ELR (cell line): ENCODE data around the gene B4GALT6.

Experiments
- DNase-seq: peaks from one replicate; pipeline ENCODE4 v3.0.0-alpha.2; 2015; ENCODE audit warnings: low read depth

B4GALT6 gene

DNA sequence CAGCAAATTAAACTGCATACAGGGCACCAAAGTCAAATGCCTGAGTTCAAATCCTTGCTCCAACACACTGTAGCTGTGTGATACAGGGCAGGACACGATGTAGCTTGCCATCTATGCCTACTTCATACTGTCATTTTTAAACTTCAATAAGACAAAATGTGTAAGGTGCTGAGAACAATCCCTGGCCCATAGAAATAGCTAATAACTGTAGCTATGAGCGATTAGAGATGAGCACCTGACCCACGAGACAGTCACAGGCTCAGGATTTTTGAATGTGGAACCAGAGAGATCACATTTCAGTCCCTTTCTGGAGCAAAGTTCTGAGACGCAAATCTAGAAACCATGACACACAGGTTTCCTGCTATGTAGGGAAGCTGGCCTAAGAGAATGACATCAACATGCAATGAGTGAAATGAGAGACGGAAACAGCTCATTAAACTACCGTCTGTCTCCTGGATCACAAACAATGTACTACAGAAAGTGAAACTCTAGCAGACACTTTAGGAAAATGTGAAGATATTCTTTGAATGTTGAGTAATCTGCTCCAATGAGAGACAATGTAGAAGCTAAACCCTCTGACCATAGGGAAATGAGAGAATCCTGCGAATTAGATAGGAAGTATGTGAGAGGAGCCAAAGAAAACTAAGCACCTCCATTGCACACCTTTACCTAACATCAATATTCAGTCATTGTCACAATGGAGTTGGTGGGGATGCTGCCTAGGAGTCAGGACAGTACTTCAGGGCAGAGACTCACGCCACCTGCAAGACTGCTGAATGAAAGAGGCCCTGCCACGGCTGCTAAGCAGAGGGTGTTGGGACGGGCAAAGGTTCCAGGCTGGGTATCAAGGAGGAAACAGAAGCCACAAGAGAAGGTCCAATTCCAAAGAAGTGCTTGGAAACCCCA is 25.5 kb downstream of the B4GALT6 start:
- DNase-seq = no peak

DNA sequence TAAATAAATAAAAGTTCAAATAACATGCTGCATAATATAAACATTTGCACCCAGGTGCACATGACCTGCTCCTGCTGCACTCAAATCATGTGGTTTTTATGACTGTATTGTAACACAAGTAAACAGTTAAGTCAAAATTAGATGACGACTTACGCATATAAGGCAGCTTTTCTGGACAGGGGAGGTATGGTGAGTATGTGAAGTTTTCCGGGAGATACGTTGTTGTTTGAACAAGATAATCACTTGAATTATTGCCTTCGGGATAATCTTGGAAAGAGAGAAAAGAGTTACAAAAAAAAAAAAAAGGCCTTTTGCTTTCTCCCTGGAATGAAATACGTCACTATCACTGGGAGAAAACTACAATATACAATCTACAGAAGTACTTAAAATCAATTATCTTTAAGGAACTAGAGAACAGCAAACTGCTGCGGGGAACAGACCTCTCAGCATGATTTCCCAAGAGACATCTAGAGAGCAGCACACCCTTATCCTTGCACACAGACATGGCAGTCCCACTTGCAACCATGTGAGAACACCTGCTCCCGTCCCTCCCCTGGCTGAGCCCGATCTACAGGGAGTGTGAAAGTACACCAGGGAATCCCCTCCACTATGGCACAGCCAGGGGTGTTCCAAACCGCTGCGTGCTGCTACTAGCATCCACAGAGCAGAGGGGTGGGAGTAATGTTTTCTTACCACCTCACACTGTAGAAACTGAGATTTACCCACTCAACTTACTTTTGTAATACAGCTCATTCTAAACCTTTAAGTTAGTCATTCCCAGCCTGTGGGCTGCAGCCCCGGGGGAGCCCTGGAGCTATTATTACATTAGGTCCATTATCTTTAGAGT is 26.3 kb downstream of the B4GALT6 start:
- no peak for DNase-seq

DNA sequence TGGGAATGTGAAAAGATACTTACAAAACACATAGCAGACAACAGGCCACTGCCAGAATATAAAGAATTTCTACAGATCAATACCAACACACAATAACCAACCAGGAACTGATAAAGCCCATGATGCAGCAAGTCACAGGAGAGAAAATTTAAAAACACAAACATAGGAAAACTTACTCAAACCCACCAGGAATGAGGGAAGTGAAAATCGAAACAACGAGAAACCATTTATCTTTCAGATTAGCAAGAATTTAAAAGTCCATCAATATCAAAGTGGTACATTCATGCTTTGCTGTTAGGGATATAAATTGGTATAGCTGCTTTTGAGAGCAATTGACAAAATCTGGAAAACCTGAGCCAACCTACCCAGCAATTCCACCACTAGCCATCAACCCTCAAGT is 27.6 kb downstream of the B4GALT6 start:
- no peak for DNase-seq

DNA sequence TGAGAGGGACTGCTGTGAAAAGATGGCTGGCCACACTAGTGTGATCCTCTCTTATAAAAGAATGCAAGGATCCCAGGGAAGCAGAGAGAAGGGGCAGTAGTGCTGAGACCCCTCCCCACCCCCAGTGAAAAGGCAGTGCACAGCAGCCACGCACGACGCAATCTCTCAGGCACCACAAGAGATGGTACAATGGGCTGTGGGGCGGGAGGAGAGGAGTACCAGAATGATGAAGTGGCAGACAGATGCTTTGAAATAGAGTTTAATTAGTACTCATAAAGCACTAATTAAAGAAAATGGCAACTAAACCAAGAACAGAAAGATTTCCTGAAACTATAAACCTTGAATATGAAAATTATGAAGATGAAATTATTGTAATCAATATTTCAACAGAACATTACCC is 29.0 kb downstream of the B4GALT6 start:
- DNase-seq = no peak

DNA sequence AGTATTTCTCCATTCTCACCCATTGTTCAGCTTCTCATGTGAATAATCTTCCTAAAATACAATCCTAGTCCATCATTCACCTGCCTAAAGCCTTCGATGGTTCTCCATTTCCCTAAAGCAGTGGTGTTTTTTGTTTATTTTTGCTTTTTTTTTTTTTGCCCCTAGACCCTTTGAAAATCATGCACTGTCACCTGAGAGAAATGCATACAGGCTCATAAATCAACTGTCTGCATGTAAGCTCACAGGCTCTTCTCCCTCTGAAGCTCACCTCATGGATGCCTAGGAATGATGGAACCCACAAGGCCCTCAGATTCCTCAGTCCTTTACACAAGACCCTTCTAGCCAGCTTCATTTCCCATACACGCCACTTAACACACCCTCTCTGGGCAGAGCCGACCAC is 31.5 kb downstream of the B4GALT6 start:
- DNase-seq = no peak

DNA sequence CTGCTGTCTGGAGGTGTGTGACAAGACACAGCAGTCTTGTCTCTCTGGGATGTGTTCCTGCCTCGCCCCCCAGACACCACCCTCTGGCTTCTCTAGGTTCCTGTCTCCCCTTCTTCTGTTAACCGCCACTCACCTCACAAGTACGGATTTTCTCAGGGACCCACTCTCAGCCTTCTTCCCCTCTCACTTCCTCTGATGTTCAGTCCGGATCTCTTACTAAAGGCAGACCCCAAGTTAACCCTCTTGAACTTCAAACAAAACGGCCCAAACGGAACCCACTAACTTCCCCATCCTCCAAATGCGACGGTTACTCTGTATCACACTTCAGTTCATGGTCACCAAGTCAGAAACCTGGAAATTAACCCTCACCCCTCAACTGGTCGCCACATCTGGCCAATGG is 32.0 kb downstream of the B4GALT6 start:
- DNase-seq = no peak

DNA sequence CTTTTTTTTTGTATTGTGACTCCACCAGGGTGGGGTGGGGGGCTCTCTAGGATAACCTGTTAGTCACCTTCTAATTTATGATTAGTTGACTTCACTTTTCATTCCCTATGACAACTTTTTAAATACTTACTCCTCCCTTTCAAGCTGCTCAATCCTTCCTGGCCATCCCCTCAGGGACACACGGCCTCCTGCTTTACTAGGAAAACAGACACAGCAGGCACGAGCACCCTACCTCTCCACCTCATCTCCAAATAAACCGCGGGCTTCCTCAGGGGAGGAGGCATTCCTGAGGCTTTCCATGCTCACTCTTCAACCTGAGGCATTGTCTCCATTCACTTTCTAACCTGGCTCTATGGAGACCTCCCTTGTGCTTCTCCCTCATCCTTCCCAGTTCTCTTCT is 33.0 kb downstream of the B4GALT6 start:
- no peak for DNase-seq

DNA sequence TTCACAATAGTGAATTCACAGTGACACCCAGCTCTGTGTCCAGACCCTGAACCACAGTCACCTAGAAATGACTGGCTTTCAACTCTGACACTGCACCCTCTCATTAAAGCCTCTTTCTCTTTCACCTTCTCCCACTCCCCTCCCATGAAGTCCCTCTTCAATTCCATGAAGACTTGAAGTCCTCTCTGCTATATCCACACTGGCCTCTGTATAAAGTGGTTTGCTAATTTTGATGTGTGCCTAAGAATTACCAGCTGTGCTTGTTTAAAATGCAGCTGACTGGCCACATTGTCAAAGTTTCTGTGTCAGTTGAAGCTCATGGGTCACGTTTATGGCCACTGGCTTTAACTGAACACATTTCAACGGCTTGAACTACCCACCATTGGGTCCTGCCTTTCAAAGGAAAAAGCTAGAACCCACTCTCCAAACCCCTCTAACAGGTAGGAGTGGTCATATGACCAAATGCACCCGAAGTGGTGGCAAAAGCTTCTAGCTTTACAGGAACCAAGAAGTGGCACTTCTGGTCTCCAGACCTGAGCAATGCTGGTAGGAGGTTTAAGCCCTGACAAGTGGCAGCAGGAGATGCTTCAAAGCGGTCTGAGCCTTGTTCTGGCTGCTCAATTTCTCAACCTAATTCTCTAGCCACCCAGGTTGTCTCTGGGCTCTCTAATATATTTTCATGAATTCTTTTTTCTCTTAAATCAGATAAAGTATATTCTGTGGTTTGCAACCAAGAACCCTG is 34.2 kb downstream of the B4GALT6 start:
- no peak for DNase-seq

DNA sequence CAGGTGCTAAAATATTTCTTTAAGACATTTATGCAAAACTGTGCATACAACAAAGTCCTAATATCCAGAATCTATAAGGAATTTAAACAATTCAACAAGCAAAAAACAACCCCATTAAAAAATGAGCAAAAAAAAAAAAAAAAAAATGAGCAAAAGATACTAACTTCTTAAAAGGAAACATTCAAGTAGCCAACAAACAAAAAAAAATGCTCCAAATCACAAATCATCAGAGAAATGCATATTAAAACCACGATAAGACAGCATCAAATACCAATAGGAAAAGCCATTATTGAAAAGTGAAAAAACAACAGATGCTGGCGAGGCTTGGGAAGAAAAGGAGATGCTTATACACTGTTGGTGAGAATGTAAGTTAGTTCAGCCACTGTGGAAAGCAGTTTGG is 34.9 kb downstream of the B4GALT6 start:
- no peak for DNase-seq

DNA sequence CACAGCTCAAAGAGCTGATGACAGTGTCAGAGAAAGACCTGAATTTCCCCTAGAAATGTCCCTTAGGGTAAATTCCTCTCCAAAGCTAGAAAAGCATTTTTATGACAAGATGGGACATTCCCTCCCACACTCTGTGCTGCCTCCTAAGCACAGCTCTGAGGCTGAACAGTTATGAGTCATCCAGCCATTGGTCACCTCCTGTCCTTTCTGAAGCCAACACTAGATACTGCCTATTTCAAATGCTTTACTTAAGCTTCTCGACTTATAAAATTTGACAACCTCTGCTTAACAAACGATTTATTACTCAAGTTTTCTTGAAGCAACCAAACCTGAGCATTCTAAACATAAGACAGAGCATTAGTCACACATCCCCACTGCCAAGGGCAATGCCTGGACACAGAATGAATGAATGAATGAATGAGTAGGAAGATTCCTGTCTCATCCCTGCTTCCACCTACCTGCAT is 35.4 kb downstream of the B4GALT6 start:
- DNase-seq = peak; percentile 3

DNA sequence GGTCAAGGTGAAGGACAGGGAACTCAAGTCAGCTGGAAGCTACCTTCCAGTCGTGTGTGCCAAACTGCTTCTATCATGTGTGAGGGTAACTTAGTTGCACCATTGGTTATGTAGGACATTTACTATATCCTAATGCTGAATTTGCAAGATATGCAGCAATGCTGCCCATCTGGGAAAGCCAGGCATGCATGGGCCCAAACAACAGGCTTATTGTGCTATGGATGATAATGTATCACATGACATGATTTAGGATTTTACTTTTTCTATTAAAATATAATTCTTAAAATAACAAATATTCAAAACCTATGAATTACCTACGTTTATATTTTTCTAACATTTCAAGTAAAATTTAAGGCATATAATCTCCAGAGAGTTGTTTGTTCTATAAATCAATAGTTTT is 35.9 kb downstream of the B4GALT6 start:
- DNase-seq = no peak

DNA sequence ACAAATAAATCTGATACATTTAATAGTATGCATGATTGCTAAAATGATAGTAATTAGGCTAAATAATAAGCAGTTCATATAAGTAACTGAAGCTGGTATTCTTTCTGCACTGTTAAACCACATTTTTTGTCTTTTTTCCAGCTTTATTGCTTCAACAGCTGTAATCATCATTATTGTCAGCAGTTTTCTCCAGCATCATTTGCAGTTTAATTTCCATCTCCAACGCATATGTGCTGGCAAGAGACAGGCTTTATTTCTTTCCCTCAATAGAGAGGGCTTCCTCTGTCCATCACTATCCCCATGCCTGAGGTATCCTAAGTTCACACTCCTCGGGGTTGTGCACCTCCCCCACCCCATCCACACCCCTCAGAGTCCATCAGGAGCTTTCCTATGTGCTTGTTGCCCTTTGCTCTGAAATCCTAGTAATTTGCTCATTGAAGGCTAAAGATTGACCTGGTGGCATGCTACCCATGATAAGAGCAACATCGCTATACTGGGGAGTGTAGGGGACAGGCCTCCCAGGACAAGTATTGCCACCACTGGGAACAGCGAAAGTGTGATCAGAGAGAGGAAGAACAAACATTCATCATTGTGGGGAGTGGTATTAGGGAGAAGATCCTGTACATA is 37.1 kb downstream of the B4GALT6 start:
- DNase-seq = no peak

DNA sequence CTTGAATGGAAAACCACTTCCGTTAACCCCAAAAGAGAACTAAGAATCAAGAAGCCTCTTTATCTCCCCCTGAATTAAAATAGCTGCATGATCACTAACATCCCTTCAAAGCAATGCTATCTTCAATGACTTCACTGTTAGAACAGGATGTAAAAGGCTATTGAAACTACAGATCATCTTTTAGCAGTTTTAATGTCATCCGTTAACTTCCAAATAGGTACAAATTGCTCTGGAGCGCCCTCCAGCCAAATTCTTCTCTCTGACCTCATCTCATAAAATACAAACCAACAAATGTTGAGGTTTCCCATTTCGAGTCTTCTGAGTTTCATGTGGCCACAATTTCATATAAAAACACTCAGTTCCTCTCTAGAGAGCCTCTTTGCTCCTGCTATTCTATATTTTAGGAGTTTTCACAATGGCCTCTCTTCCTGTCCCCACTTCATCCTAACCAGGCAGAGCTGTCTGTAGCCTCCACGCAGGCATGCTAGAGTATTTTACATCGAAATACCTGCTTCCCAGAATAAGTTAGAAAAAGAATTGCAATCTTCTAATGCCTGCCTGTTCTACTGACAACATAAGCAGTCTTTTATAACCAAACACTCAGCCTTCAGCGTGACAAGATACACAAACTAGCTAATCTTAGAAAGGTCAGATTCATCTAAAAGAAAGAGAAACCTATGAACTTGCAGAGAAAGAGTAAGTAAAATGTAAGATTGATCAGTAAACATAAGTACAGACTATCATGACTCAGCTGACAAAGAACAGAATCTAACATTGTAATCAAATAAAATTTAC is 37.9 kb downstream of the B4GALT6 start:
- no peak for DNase-seq

DNA sequence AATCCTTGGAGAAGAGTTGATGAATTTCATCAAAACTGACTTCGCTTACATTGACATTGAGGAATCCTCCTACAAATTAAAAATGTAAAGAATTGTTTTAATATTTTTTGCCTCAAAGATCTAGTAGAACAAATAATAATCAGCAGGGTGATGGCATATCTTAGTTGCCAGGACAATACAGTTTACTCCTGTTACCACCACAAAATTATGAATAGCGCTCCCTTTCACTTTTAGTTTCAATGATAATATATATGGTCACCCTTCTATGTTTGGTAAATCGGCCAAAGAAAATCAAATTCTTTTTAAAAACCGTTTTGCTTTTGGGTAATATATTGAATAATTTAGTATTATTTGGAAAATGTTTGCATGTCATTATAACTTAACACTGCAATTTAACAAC is 39.0 kb downstream of the B4GALT6 start:
- DNase-seq = no peak

DNA sequence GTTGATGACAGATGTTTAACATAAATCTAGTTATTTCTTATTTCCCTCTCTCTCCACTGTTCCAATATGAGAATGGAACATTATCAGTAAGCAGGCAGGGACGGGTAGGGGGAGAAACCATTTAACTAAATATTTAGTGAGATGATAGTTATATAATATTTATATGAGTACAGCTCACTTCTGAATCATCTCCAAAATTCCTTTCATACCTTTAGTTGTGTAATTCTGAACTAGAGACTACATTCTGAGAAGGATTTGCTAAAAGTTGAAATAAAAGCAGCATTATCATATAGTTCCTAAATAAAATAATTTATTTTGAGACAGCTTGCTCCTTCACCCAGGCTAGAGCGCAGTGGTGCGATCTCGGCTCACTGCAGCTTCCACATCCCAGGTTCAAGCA is 41.4 kb downstream of the B4GALT6 start:
- no peak for DNase-seq

DNA sequence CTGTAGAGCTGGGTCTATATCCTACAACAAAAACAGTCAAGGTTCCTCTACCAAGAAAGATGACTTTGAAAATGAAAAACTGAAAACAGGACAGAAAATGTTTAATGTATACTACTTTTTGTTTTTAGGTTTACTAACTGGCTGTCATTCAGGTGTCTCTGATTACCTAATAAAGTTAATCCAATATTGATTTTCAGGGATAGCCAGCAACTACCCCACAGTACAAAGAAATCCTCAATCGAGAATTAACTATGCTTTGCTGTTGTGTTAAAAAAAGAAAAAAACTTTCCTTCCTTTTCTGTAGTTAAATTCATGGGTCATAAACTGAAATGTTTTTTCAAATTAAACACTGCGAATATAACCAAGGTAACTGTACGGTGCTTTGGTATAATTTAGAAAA is 46.9 kb downstream of the B4GALT6 start:
- no peak for DNase-seq

DNA sequence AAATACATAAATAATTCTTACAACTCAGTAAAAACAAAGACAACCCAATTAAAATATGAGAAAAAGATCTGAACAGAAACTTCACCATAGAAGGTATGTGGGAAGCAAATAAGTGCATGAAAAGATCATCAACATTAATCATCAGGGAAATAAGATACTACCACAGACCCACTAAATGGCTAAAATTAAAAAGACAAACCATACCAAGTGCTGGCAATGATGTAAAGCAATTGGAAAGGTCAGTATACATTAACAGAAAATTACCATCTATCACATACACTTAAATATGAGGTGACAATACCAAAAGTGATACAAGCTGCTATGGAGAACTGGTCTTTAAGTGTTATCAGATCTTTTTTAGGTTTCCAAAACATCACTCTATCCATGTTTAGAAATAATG is 48.0 kb downstream of the B4GALT6 start:
- DNase-seq = no peak

DNA sequence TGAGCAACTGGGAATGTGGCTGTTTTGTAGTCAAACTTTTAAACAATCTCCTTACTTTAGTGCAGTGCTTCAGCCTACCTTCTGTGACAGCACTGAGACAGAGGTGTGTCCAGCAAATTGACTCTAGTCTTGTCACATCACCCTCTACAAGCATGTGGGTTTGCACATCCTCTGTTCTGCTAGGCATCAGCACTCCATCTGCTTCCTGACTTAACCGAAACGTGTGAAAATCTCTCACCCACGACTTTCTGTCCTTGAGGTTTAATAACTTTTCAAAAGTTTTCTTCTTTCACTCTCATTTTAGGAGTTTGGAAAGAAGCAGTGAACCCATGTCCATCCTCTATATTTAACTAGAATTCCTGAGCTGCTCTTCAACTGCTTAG is 50.1 kb downstream of the B4GALT6 start:
- DNase-seq = no peak

DNA sequence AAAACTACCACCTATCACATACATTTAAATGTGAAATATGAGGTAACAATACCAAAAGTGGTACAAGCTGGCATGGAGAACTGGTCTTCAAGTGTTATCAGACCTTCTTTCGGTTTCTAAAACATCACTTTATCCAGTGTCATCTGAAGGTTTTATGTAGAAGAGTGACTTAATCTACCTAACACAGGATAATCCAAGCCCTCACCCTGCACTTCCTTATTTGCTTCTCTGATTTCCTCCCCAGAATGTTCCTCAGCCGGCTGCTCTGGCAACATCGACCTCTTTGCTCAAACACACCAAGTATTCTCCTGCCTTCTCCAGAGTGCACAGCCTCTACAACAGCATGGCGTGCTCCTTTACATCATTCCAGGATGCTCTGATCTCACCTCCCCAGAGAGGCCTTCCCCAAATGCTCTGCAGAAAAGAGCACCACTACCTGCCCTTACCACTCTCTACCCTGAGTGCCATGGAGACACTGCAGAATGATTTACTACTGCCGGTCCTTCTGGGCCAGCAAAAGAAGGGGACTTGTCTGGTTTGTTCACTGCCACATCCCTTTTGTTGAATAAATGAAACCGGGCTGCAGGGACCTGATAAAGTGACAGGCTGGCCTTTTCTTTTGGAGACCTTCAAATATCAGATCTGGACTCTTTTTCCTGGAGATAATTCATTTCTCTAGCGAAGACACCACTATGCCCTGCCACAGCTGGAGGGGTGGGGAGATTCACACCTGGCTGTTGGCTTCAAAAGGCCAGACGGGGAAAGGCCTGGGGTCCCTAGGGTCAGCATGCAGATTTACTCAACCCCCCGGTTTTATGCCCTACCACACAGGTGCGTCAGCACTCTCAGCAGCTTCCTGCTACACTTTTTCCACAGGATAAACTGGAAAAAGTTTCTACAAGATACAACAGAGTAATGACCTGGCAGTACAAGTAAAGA is 50.7 kb downstream of the B4GALT6 start:
- DNase-seq = no peak

DNA sequence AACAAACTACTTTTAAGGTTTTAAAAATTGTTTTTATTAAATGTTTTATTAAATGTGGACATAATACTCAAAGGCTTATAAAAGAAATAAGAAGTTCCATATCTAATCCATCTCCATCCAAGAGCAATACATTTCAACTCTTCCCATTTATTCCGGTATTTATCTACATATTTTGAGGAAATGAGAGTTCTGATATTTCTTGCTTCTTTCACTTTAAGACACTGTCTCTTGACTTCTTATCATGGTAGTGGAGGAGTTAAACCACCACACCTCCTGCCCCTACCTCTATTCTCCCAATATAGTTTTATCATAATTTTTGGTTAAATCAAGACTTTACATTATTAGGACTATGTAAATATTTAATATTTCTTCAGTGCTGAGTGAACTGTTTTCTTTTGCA is 52.0 kb downstream of the B4GALT6 start:
- DNase-seq = no peak
